ENCODE results near the gene SULT2B1. TPM values are rescaled to one million over a fixed set of nuclear protein-coding genes. Genes with fewer than 3 reads are reported as not detected.

Gene SULT2B1
- polyA plus RNA-seq, 1 experiment = 0.25 TPM

DNA sequence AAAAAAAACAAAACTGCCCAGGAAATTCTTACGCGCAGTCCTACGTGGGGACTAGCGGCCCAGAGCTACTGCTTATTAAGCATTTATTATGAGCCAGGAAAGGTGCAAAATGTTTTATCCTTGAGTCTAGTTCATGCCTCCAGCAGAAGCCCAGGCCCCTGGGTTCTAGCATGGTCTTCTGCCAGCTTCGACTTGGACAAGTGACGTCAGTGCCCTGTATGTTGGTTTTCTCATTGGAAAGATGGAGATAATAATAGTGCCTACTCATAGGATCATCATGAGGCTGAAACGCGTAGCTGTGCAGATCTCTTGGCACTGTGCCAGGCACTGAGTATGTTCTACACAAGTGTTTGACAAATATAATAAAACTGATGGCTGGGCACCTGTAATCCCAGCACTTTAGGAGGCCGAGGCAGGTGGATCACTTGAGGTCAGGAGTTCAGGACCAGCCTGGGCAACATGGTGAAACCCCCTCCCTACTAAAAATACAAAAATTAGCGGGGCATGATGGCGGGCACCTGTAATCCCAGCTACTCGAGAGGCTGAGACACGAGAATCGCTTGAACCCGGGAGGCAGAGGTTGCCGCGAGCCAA, 12.4 kb upstream of the SULT2B1 start:
- CTCF ChIA-PET = no interaction called here
- TF ChIP-seq, protein P1, sequence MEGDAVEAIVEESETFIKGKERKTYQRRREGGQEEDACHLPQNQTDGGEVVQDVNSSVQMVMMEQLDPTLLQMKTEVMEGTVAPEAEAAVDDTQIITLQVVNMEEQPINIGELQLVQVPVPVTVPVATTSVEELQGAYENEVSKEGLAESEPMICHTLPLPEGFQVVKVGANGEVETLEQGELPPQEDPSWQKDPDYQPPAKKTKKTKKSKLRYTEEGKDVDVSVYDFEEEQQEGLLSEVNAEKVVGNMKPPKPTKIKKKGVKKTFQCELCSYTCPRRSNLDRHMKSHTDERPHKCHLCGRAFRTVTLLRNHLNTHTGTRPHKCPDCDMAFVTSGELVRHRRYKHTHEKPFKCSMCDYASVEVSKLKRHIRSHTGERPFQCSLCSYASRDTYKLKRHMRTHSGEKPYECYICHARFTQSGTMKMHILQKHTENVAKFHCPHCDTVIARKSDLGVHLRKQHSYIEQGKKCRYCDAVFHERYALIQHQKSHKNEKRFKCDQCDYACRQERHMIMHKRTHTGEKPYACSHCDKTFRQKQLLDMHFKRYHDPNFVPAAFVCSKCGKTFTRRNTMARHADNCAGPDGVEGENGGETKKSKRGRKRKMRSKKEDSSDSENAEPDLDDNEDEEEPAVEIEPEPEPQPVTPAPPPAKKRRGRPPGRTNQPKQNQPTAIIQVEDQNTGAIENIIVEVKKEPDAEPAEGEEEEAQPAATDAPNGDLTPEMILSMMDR (IDR thresholded peaks at IDR 0.05; ENCODE audit: insufficient read depth, low read depth, low read length) = no peak
- POLR2A ChIA-PET = no interaction called here
- Histone ChIP-seq H3K4me3 (ENCODE audit: low read depth, low read length) (no peak overlapping the region), H3K36me3 (ENCODE audit: control insufficient read depth, insufficient read depth, low read length) (no peaks in the 10 kb centered on the region), H3K27me3 (ENCODE audit: control insufficient read depth, insufficient read depth, low read length) (no peaks in the 10 kb centered on the region)
- DNase-seq (ENCODE audit: low read depth) = no peak

DNA sequence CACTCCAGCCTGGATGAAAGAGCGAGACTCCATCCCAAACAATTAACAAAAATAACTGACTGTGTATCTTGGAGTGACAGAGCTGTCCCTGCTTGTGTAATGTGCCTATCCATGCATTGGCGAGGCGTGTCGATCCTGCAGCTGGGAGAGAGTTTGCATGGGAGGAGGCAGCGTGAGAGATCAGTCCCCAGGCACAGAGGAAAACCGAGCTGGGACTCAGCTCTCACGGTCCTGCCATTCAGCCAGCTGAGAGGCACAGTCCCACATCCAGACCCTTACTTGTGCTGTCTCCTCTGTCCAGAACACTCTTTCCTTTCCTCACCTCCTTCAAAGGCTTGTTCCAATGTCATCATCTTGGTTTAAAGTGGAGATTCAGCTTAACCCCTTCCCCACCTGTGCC, 11.9 kb upstream of the SULT2B1 start:
- Histone ChIP-seq H3K4me3 (ENCODE audit: low read depth, low read length) (no peak overlapping the region), H3K27me3 (ENCODE audit: control insufficient read depth, insufficient read depth, low read length) (no peaks in the 10 kb centered on the region), H3K36me3 (ENCODE audit: control insufficient read depth, insufficient read depth, low read length) (no peaks in the 10 kb centered on the region)
- CTCF ChIA-PET = no interaction called here
- DNase-seq (ENCODE audit: low read depth) = no peak
- POLR2A ChIA-PET = no interaction called here
- TF ChIP-seq, protein P1 (IDR thresholded peaks at IDR 0.05; ENCODE audit: insufficient read depth, low read depth, low read length) = no peak

DNA sequence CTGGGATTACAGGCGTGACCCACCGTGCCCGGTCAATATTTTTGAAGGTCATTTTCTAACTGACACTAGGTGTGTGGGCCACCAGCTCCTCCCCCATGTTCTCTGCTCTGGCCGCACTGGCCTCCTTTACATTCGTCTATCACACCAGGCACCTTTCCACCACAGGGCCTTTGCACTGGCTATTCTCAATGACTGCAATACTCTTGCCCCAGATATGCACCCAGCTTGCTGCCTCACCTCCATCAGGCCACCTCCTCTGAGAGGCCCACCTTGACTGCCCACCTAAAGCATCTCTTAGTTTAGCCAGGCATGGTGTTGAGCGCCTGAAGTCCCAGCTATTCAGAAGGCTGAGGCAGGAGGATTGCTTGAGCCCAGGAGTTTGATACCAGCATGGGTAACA, 10.2 kb upstream of the SULT2B1 start:
- TF ChIP-seq, protein P1 (IDR thresholded peaks at IDR 0.05; ENCODE audit: insufficient read depth, low read depth, low read length) = no peak
- Histone ChIP-seq H3K4me3 (ENCODE audit: low read depth, low read length) (no peak overlapping the region), H3K27me3 (ENCODE audit: control insufficient read depth, insufficient read depth, low read length) (no peaks in the 10 kb centered on the region), H3K36me3 (ENCODE audit: control insufficient read depth, insufficient read depth, low read length) (no peaks in the 10 kb centered on the region)
- DNase-seq (ENCODE audit: low read depth) = no peak
- ChIA-PET POLR2A (no interaction called here), CTCF (no interaction called here)

DNA sequence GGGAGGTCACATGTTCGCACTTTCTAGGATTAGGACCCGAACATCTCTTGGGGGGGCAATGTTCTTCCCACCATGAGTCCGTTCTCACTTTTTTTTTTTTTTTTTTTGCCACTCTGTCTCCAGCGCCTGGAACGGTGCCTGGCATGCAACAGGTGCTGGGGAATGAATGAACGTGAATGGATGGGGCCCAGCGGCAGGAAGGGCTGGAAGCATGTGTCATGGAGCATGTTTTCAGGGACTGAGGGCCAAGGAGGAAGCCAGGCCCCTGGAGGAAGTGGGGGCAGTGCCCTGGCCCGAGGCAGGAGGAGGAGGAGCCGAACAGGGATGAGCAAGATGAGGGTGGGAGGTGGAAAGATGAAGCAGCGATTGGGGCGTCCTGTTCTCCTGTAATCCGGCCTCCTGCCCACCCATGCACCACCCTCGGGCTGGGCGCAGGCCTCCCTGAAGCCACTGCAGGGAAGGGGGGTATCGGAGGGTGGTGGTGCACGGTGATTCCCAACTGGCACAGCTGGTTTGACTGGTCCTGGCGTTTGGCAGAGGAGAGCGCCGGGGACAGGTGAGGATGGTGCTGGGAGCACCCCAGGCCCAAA, 8.8 kb upstream of the SULT2B1 start:
- TF ChIP-seq, protein P1 (IDR thresholded peaks at IDR 0.05; ENCODE audit: insufficient read depth, low read depth, low read length) = no peak
- ChIA-PET POLR2A (no interaction called here), CTCF (no interaction called here)
- H3K27me3 ChIP-seq (ENCODE audit: control insufficient read depth, insufficient read depth, low read length) = peaks cover under 1% of the 10 kb centered on the region; the same call in 1 of the 2 replicates
- H3K4me3 ChIP-seq (ENCODE audit: low read depth, low read length) = no peak overlapping the region
- H3K36me3 ChIP-seq (ENCODE audit: control insufficient read depth, insufficient read depth, low read length) = no peaks in the 10 kb centered on the region
- DNase-seq (ENCODE audit: low read depth) = no peak

DNA sequence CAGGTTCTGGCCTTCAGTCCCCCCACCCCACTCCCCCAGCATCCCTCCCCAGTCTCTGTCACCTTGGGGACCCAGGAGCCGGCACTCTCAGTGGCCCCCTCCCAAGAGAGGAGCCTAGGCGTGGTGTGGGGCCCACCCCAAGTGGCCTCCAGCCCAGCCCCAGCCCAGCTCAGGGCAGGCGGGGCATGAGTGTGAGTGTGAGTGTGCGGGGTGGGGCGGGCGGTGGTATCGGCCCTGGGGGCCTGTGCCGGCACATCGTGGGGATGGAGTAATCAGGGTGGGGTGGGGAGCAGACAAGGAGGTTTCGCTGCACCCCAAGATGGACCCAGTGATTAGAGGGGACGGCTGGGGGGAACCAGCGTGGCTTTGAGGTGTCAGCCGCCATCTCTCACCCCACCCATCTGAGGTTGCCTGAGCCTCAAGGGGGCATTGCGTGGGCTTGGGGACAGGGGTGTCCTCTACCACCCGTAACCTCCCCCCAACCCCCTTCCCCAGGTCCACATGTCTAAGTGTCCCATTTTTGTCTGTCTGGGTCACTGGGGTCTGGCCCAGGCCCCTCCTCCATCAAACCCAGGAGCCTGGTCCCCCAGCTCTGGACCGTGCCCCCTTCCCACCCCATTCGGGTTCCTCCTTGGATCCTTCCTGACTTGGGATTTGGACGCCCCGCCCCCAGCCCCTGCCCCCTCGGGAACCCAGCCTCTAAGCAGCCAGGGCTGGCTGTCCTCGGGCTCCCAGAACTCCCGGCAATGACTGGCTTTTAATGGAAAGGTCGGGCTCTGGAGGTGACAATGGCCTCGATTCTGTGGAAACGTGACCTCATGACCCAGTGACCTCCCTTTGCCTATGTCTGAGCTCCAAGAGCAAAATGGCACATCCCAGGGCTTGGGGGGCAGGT, 6.9 kb upstream of the SULT2B1 start:
- Histone ChIP-seq H3K27me3 (ENCODE audit: control insufficient read depth, insufficient read depth, low read length) (peaks cover 5% of the 10 kb centered on the region), H3K36me3 (ENCODE audit: control insufficient read depth, insufficient read depth, low read length) (no peaks in the 10 kb centered on the region), H3K4me3 (ENCODE audit: low read depth, low read length) (no peak overlapping the region)
- ChIA-PET POLR2A (no interaction called here), CTCF (no interaction called here)
- TF ChIP-seq, protein P1 (IDR thresholded peaks at IDR 0.05; ENCODE audit: insufficient read depth, low read depth, low read length) = no peak
- DNase-seq (ENCODE audit: low read depth) = no peak
